HepG2 (cell line): ENCODE measurements around the gene TM4SF4. TPM values are rescaled to one million over a fixed set of nuclear protein-coding genes. Genes with fewer than 3 reads are reported as not detected.

ENCODE experiments used
- HMGXB4 ChIP-seq, 2 experiments: sonication (generic) in 1 of 2; formaldehyde crosslinking in 1 of 2; IDR thresholded peaks; 2 replicates each; pipeline versions ENCODE4 v1.4.0 to v1.6.1; 2018 to 2020; ENCODE audit warnings: missing genetic modification reagents in 2 of 2, borderline replicate concordance in 1 of 2, low read depth in 1 of 2, mild to moderate bottlenecking in 1 of 2, missing biosample characterization in 1 of 2
- JUN ChIP-seq: sonication (generic); formaldehyde crosslinking; IDR thresholded peaks from 2 replicates; pipeline ENCODE4 v1.4.0; 2020; ENCODE audit warnings: mild to moderate bottlenecking, missing genetic modification reagents
- MIXL1 ChIP-seq: IDR thresholded peaks from 2 replicates; pipeline ENCODE4 v1.6.1; 2016
- MTF2 ChIP-seq: sonication (generic); formaldehyde crosslinking; IDR thresholded peaks from 2 replicates; pipeline ENCODE4 v1.5.0; 2020; ENCODE audit warnings: missing genetic modification reagents, borderline replicate concordance
- NFE2L2 ChIP-seq: fragments of 150-350 bp; IDR thresholded peaks from 2 replicates; pipeline ENCODE4 v1.6.1; 2014; ENCODE audit warnings: low read length
- RAD21 ChIP-seq: fragments of 450-650 bp; formaldehyde crosslinking; IDR thresholded peaks from 2 replicates; pipeline ENCODE4 v1.5.0; 2020; ENCODE audit warnings: mild to moderate bottlenecking
- RFXANK ChIP-seq: IDR thresholded peaks from 2 replicates; pipeline ENCODE4 v1.6.1; 2016
- RXRB ChIP-seq: IDR thresholded peaks from 2 replicates; pipeline ENCODE4 v1.6.1; 2016; ENCODE audit warnings: borderline replicate concordance, missing genetic modification reagents, missing compliant biosample characterization
- SMAD1 ChIP-seq: sonication (generic); formaldehyde crosslinking; IDR thresholded peaks from 2 replicates; pipeline ENCODE4 v1.4.0; 2020; ENCODE audit warnings: missing genetic modification reagents, low read depth, mild to moderate bottlenecking, borderline replicate concordance
- TEAD3 ChIP-seq: optimal IDR thresholded peaks from 2 replicates; pipeline ENCODE3; 2016; ENCODE audit warnings: borderline replicate concordance
- ZNF468 ChIP-seq: sonication (generic); formaldehyde crosslinking; IDR thresholded peaks from 2 replicates; pipeline ENCODE4 v1.8.0; 2022; ENCODE audit warnings: mild to moderate bottlenecking, moderate library complexity, missing genetic modification reagents
- ZNF557 ChIP-seq: sonication (generic); formaldehyde crosslinking; IDR thresholded peaks from 2 replicates; pipeline ENCODE4 v1.4.0; 2020; ENCODE audit warnings: missing genetic modification reagents
- ZNF747 ChIP-seq: sonication (generic); formaldehyde crosslinking; IDR thresholded peaks from 2 replicates; pipeline ENCODE4 v1.8.1; 2023; ENCODE audit warnings: missing genetic modification reagents, mild to moderate bottlenecking, borderline replicate concordance
- ZNF878 ChIP-seq: sonication (generic); formaldehyde crosslinking; IDR thresholded peaks from 2 replicates; pipeline ENCODE4 v1.8.1; 2023; ENCODE audit warnings: mild to moderate bottlenecking, missing genetic modification reagents, moderate library complexity
- polyA plus RNA-seq, 8 experiments: library from polyadenylated mRNA; depleted of rRNA in 3 of 8; stranded (reverse) in 7 of 8; unstranded in 1 of 8; fragments of >200 nt; fragmentation: Illumina TruSeq in 4 of 8; extraction: Trizol in 4 of 8; gene quantifications; 2 replicates each; pipeline versions ENCODE4 v1.2.1 to v1.2.3, GENCODE V29; 2011 to 2016; ENCODE audit warnings: low read depth in 4 of 8, missing spikeins in 1 of 8, mixed read lengths in 1 of 8; ENCODE audit not compliant: insufficient read depth in 1 of 8
- total RNA-seq, 5 experiments: library from RNA; depleted of rRNA; stranded (reverse); fragments of >200 nt; fragmentation: Illumina TruSeq; extraction: Trizol; gene quantifications; 2 replicates each; pipeline ENCODE4 v1.2.3, GENCODE V29; 2016; ENCODE audit warnings: low read depth in 1 of 5
- TF ChIP-seq, protein P1 (sequence below): sonication (generic); formaldehyde crosslinking; IDR thresholded peaks from 2 replicates; pipeline ENCODE4 v1.5.0; 2020; ENCODE audit warnings: mild to moderate bottlenecking, missing genetic modification reagents, moderate library complexity
- TF ChIP-seq, protein P2 (sequence below): sonication (generic); formaldehyde crosslinking; IDR thresholded peaks from 2 replicates; pipeline ENCODE4 v1.5.0; 2020; ENCODE audit warnings: mild to moderate bottlenecking, missing genetic modification reagents
- TF ChIP-seq, protein P3 (sequence below): sonication (generic); formaldehyde crosslinking; IDR thresholded peaks from 2 replicates; pipeline ENCODE4 v1.5.0; 2020; ENCODE audit warnings: mild to moderate bottlenecking, missing genetic modification reagents, borderline replicate concordance
- TF ChIP-seq, protein P4 (sequence below): sonication (generic); formaldehyde crosslinking; IDR thresholded peaks from 2 replicates; pipeline ENCODE4 v1.4.0; 2020; ENCODE audit warnings: missing genetic modification reagents

Gene TM4SF4
- total and polyA plus RNA-seq, 2 of the 13 experiments (the other 11 are each of a cell fraction or from before 2014, with no cell fraction given), result 0.63 to 0.95 TPM

GRCh38 chr3:149512073-149512782 lies 37.7 kb downstream of the TM4SF4 start (continued):
- TF ChIP-seq, protein P1, sequence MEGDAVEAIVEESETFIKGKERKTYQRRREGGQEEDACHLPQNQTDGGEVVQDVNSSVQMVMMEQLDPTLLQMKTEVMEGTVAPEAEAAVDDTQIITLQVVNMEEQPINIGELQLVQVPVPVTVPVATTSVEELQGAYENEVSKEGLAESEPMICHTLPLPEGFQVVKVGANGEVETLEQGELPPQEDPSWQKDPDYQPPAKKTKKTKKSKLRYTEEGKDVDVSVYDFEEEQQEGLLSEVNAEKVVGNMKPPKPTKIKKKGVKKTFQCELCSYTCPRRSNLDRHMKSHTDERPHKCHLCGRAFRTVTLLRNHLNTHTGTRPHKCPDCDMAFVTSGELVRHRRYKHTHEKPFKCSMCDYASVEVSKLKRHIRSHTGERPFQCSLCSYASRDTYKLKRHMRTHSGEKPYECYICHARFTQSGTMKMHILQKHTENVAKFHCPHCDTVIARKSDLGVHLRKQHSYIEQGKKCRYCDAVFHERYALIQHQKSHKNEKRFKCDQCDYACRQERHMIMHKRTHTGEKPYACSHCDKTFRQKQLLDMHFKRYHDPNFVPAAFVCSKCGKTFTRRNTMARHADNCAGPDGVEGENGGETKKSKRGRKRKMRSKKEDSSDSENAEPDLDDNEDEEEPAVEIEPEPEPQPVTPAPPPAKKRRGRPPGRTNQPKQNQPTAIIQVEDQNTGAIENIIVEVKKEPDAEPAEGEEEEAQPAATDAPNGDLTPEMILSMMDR (CRISPR knock-in tag), result peak; percentile 93
- TF ChIP-seq, protein P2, sequence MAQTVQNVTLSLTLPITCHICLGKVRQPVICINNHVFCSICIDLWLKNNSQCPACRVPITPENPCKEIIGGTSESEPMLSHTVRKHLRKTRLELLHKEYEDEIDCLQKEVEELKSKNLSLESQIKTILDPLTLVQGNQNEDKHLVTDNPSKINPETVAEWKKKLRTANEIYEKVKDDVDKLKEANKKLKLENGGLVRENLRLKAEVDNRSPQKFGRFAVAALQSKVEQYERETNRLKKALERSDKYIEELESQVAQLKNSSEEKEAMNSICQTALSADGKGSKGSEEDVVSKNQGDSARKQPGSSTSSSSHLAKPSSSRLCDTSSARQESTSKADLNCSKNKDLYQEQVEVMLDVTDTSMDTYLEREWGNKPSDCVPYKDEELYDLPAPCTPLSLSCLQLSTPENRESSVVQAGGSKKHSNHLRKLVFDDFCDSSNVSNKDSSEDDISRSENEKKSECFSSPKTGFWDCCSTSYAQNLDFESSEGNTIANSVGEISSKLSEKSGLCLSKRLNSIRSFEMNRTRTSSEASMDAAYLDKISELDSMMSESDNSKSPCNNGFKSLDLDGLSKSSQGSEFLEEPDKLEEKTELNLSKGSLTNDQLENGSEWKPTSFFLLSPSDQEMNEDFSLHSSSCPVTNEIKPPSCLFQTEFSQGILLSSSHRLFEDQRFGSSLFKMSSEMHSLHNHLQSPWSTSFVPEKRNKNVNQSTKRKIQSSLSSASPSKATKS (CRISPR knock-in tag), result no peak
- no peak for TF ChIP-seq ZNF468
- peak; percentile 38; the same call in 1 of the 2 replicates for TF ChIP-seq MIXL1 (CRISPR knock-in tag)
- peak; percentile 61 for TF ChIP-seq NFE2L2
- no peak for TF ChIP-seq ZNF747 (CRISPR knock-in tag)
- no peak for TF ChIP-seq RXRB
- no peak for TF ChIP-seq ZNF557 (CRISPR knock-in tag)
- TF ChIP-seq SMAD1, result no peak
- no peak for TF ChIP-seq JUN (CRISPR knock-in tag)
- TF ChIP-seq MTF2 (CRISPR knock-in tag), result no peak
- peak; percentile 19 for TF ChIP-seq TEAD3 (CRISPR knock-in tag)
- TF ChIP-seq, protein P3, sequence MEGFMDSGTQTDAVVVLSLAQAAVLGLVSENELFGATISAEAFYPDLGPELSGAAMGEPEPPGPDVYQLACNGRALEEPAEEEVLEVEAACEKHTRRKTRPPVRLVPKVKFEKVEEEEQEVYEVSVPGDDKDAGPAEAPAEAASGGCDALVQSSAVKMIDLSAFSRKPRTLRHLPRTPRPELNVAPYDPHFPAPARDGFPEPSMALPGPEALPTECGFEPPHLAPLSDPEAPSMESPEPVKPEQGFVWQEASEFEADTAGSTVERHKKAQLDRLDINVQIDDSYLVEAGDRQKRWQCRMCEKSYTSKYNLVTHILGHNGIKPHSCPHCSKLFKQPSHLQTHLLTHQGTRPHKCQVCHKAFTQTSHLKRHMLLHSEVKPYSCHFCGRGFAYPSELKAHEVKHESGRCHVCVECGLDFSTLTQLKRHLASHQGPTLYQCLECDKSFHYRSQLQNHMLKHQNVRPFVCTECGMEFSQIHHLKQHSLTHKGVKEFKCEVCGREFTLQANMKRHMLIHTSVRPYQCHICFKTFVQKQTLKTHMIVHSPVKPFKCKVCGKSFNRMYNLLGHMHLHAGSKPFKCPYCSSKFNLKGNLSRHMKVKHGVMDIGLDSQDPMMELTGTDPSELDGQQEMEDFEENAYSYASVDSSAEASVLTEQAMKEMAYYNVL (CRISPR knock-in tag), result no peak
- TF ChIP-seq RAD21, result peak; percentile 79
- no peak for TF ChIP-seq RFXANK
- peak in 1 of 2 experiments; percentile 74; a peak in 2 of 4 replicates for TF ChIP-seq HMGXB4 (CRISPR knock-in tag; IDR thresholded peaks at IDR 0.05; ENCODE audit: borderline replicate concordance in 1 of 2, low read depth in 1 of 2)
- TF ChIP-seq, protein P4, sequence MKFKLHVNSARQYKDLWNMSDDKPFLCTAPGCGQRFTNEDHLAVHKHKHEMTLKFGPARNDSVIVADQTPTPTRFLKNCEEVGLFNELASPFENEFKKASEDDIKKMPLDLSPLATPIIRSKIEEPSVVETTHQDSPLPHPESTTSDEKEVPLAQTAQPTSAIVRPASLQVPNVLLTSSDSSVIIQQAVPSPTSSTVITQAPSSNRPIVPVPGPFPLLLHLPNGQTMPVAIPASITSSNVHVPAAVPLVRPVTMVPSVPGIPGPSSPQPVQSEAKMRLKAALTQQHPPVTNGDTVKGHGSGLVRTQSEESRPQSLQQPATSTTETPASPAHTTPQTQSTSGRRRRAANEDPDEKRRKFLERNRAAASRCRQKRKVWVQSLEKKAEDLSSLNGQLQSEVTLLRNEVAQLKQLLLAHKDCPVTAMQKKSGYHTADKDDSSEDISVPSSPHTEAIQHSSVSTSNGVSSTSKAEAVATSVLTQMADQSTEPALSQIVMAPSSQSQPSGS (CRISPR knock-in tag), result no peak
- no peak for TF ChIP-seq ZNF878
